Subcutaneous adipose tissue (tissue), 4 donors: ENCODE data around the gene GRAMD4. TPM values are rescaled to one million over a fixed set of nuclear protein-coding genes. Genes with fewer than 3 reads are reported as not detected.

Source experiments
- total RNA-seq, 4 donors: library from RNA; depleted of rRNA; stranded (reverse); fragments of >200 nt; gene quantifications; one replicate each; pipeline ENCODE4 v1.1.0, GENCODE V29; 2016
- TF ChIP-seq, protein P1 (sequence below): fragments of 450-650 bp; IDR thresholded peaks from one replicate; pipeline ENCODE4 v1.5.1; 2016; ENCODE audit warnings: low read depth, mild to moderate bottlenecking, control low read depth, antibody characterized with exemption, moderate library complexity

The GRAMD4 gene
- total RNA-seq, 4 donors from 2014 or later: 9.9 to 39.4 (median 23.0) TPM

DNA sequence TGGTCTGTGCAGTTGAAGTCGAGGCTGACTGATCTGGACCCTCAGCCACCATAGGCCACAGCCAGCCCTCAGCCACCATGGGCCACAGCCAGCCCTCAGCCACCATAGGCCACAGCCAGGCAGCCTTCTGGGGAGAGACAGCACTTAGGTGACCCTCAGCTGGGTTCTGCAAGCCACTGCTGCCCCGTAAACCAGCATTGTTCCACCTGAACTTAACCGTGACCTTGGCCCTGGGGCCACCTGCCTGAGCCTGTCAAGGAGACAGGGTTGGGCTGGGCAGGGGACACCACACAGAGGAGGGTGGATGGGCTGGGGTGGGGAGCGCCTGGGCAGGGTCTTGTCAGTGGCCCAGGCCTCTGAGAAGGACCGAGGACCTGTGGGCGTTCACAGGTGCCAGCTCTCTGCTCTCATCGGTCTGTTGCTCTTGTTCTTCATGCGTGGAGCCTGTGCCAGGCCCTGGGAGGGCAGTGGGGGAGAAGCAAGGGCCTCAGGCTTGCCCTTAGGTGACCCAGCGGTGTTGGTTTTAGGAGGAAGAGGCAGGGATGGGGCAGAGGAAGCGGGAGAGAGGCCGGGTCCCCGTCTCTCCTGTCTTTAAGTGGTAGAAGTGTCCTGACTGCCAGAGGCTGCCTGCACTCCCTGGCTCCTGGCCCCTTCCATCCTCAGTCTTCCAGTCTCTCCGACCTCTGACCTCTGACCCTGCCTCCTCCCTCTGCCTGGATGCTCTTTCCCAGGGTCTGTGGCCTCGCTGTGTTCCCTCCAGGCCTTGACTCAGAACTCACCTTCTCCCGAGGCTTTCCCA is 36.9 kb downstream of the GRAMD4 start:
- TF ChIP-seq, protein P1, sequence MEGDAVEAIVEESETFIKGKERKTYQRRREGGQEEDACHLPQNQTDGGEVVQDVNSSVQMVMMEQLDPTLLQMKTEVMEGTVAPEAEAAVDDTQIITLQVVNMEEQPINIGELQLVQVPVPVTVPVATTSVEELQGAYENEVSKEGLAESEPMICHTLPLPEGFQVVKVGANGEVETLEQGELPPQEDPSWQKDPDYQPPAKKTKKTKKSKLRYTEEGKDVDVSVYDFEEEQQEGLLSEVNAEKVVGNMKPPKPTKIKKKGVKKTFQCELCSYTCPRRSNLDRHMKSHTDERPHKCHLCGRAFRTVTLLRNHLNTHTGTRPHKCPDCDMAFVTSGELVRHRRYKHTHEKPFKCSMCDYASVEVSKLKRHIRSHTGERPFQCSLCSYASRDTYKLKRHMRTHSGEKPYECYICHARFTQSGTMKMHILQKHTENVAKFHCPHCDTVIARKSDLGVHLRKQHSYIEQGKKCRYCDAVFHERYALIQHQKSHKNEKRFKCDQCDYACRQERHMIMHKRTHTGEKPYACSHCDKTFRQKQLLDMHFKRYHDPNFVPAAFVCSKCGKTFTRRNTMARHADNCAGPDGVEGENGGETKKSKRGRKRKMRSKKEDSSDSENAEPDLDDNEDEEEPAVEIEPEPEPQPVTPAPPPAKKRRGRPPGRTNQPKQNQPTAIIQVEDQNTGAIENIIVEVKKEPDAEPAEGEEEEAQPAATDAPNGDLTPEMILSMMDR: no peak

DNA sequence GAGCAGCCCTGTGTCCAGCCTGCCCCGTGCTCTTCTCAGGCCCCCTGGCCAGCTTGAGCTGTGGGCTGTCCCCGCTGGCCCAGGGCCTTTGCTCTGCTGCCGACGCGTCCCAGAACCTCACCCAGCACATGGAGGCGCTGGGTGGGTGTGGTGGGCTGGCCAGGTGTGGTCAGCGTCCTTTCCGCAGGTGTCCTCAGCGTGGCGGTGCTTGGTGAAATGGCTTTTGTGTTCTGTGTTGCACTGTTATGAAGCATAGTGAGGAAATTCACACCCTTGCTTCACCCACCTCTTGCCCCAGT is 37.4 kb downstream of the GRAMD4 start:
- TF ChIP-seq, protein P1: no peak

DNA sequence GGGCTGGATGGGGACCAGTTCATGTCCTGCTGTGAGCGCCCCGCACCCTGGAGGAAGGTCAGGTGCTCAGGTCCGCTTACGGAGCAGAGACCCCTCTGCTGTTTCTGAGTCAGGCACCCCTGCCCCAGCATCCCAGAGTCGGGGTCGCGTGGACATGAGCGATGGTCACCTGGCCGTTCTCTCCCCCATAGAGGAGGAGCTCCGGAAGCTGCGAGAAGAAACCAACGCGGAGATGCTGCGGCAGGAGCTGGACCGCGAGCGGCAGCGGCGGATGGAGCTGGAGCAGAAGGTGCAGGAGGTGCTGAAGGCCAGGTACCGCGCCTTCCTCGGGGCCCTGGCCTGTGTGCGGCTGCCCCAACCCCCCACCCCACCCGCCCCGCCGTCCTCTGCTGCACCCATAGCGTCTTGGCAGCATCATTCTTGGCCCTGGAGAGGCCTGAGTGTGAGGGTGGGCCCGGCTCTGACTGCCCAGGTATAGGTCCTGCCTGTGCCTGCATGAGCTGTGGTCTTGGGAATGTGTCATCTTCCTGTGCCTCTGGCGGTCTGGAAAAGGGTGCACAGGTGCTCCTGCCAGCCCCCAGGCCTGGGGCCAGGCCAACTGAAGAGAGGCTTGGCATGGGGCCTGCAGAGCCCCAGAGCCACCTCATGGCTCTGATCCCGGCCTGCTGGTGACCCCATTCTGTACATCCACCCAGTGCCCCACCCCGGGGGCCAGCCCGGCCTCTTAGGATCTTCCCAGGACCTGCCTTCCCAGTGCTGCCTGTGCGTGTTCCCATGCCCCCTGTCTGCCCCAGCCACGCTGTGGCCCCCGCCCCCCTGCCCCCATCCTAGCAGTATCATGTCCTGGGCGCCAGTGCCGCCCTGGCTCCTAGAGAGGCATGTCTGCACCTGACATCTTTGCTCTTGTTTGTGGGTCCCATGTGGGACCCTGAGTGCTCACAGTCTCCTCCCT is 38.1 kb downstream of the GRAMD4 start:
- TF ChIP-seq, protein P1: no peak

- TF ChIP-seq, protein P1: no peak
Observed at GRCh38 chr22:46659059-46659790, 39.0 kb downstream of the GRAMD4 start.

GRCh38 chr22:46659791-46660186 is 39.6 kb downstream of the GRAMD4 start:
- TF ChIP-seq, protein P1: no peak

DNA sequence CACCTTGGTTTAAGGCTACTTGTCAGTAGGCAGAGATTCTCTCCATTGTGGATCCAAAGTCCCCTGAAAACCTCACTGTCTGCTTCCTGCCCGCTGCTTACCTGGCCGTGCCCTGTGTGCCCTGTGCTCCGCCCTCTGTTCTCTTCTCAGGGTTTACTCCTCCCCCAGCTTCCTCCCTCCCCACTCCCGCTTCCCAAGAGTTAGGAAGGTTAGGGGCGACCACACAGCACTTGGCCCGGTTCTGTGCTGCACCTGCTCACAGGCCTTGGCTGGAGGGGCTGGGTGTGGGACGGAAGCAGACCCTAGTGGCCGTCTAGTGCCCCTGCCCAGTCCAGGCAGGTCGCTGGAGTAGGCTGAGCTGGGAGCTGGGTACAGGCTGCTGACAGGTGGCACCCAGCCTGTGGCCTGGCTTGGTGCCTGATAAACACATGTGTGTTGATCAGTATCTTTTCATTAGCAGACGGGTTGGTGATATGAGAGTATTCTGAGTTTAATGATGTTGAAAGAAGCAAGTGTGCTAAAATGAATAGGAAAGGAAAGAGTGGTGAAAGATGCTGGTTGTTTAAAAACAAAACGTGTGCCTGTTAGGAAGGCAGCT is 40.5 kb downstream of the GRAMD4 start:
- TF ChIP-seq, protein P1: no peak
